Keratinocyte (primary cell): Measurements from ENCODE around the gene CUX1. TPM values are rescaled to one million over a fixed set of nuclear protein-coding genes. Genes with fewer than 3 reads are reported as not detected.

Experiments used
- DNase-seq: peaks from one replicate; pipeline ENCODE4 v3.0.0-alpha.2; 2011; ENCODE audit warnings: low read depth, missing footprints, low spot score
- FAIRE-seq: peaks from 2 replicates; lab custom pipeline; 2011; peaks lifted over from hg19 to GRCh38; lab: Jason Lieb, UNC
- H2AFZ ChIP-seq: 2 replicates; pipeline ENCODE4 v1.6.0; 2012; ENCODE audit warnings: low read length, control low read depth, inconsistent platforms; ENCODE audit not compliant: control insufficient read depth
- H3K27ac ChIP-seq: 2 replicates; pipeline ENCODE4 v1.5.1; 2011; ENCODE audit warnings: low read length; ENCODE audit not compliant: control insufficient read depth, insufficient read depth
- H3K27me3 ChIP-seq: 3 replicates; pipeline ENCODE4 v1.6.0; 2011; ENCODE audit warnings: low read length; ENCODE audit not compliant: control insufficient read depth, insufficient read depth; ENCODE audit errors: extremely low read depth
- H3K36me3 ChIP-seq, 2 experiments: 2 replicates in 1 of 2; 3 replicates in 1 of 2; pipeline ENCODE4 v1.5.1; 2011; ENCODE audit warnings: low read length in 2 of 2, mild to moderate bottlenecking in 1 of 2; ENCODE audit not compliant: control insufficient read depth in 2 of 2, insufficient read depth in 2 of 2; ENCODE audit errors: extremely low read depth in 1 of 2
- H3K4me1 ChIP-seq: 3 replicates; pipeline ENCODE4 v1.5.1; 2011; ENCODE audit warnings: low read length; ENCODE audit not compliant: control insufficient read depth, insufficient read depth; ENCODE audit errors: extremely low read depth
- H3K4me2 ChIP-seq: 3 replicates; pipeline ENCODE4 v1.6.0; 2011; ENCODE audit warnings: low read depth, low read length; ENCODE audit not compliant: control insufficient read depth, insufficient read depth; ENCODE audit errors: extremely low read depth
- H3K4me3 ChIP-seq, 3 experiments: fragments of 200-600 bp in 1 of 3; sonication (generic) in 1 of 3; 2 replicates in 2 of 3; 3 replicates in 1 of 3; pipeline ENCODE4 v1.5.1; 2011 to 2016; ENCODE audit warnings: low read length in 3 of 3, mild to moderate bottlenecking in 3 of 3, control low read depth in 2 of 3, inconsistent platforms in 1 of 3, low read depth in 1 of 3, mixed read lengths in 1 of 3, mixed run types in 1 of 3, moderate library complexity in 1 of 3; ENCODE audit not compliant: control insufficient read depth in 2 of 3, insufficient read depth in 2 of 3; ENCODE audit errors: extremely low read depth in 1 of 3
- H3K79me2 ChIP-seq: 2 replicates; pipeline ENCODE4 v1.6.0; 2012; ENCODE audit warnings: low read length; ENCODE audit not compliant: control insufficient read depth, insufficient read depth
- H3K9ac ChIP-seq: 3 replicates; pipeline ENCODE4 v1.6.0; 2011; ENCODE audit warnings: low read length; ENCODE audit not compliant: control insufficient read depth, insufficient read depth; ENCODE audit errors: extremely low read depth
- H3K9me1 ChIP-seq: 3 replicates; pipeline ENCODE4 v1.6.0; 2011; ENCODE audit warnings: low read length; ENCODE audit not compliant: control insufficient read depth, insufficient read depth; ENCODE audit errors: extremely low read depth
- H3K9me3 ChIP-seq: 2 replicates; pipeline ENCODE4 v1.5.1; 2012; ENCODE audit warnings: low read depth, low read length; ENCODE audit not compliant: control insufficient read depth
- H4K20me1 ChIP-seq: 3 replicates; pipeline ENCODE4 v1.6.0; 2011; ENCODE audit warnings: low read length; ENCODE audit not compliant: control insufficient read depth, insufficient read depth; ENCODE audit errors: extremely low read depth
- EZH2 ChIP-seq: IDR thresholded peaks from one replicate; pipeline ENCODE4 v1.6.1; 2012; ENCODE audit warnings: inconsistent platforms, mild to moderate bottlenecking, low read length, moderate library complexity
- dilution Hi-C: fragments of 300-500 bp; cut with MboI; formaldehyde crosslinking; loops from one replicate; pipeline ENCODE4 v1.7.0; 2020; ENCODE audit warnings: low sequenced_read_pairs; ENCODE audit not compliant: extremely low pct_ligation_motif_present
- polyA plus RNA-seq, 5 experiments: library from polyadenylated mRNA; depleted of rRNA in 3 of 5; stranded (reverse) in 3 of 5; stranded (forward) in 1 of 5; unstranded in 1 of 5; fragments of >200 nt; gene quantifications; 1 replicate in 1 of 5; 2 replicates in 3 of 5; 3 replicates in 1 of 5; pipeline versions ENCODE4 v1.2.1 to v1.2.3, GENCODE V29; 2011 to 2012; ENCODE audit warnings: missing spikeins in 2 of 5, low read depth in 1 of 5, low replicate concordance in 1 of 5
- TF ChIP-seq, protein P1 (sequence below), 3 experiments: IDR thresholded peaks in 1 of 3; conservative IDR thresholded peaks in 1 of 3; optimal IDR thresholded peaks in 1 of 3; 2 replicates in 2 of 3; 3 replicates in 1 of 3; pipeline versions ENCODE3 to v1.5.1; 2011; ENCODE audit warnings: low read length in 3 of 3, mild to moderate bottlenecking in 3 of 3, moderate library complexity in 2 of 3, control low read depth in 1 of 3, inconsistent platforms in 1 of 3; ENCODE audit not compliant: insufficient read depth in 2 of 3; ENCODE audit errors: extremely low read depth in 1 of 3

Gene CUX1
- polyA plus RNA-seq, 1 donor (not counting 4 experiments of a cell fraction or from before 2014, with no cell fraction given) = 18.3 TPM

DNA sequence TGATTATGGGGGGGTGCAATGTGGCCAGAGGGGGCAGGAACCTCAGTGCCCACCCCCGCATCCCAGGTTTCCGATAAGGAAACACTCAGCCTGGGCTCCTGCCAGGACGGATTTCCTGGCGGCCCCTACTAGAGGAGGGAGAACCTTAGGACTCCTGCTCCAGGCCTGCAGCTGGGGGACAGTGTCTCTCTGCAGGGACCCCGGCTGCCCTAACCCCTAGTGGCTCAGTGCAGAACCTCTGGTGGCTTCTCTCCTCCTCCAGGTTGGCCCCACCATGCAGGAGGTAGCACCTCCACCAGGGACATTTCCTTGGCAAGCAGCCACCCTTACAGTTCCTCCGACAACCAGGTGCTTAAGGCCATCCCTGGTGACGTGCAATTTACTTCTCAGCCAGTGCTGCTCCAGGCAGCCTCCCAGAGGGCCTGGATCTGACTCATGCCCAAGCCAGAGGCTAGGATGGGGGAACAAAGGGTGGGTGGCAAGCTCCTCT, 501.1 kb downstream of the CUX1 start:
- Histone ChIP-seq H2AFZ (no peak overlapping the region), H3K9me3 (no peaks in the 10 kb centered on the region), H4K20me1 (peaks cover 4% of the 10 kb centered on the region), H3K36me3 (no peaks in the 10 kb centered on the region), H3K79me2 (no peaks in the 10 kb centered on the region), H3K4me1 (peaks cover 6% of the 10 kb centered on the region), H3K4me3 (no peak overlapping the region), H3K27ac (no peak overlapping the region), H3K4me2 (no peak overlapping the region), H3K9ac (no peak overlapping the region), H3K27me3 (peaks cover 15% of the 10 kb centered on the region), H3K9me1 (no peaks in the 10 kb centered on the region)
- dilution Hi-C loops = no loop called here
- TF ChIP-seq, protein P1, sequence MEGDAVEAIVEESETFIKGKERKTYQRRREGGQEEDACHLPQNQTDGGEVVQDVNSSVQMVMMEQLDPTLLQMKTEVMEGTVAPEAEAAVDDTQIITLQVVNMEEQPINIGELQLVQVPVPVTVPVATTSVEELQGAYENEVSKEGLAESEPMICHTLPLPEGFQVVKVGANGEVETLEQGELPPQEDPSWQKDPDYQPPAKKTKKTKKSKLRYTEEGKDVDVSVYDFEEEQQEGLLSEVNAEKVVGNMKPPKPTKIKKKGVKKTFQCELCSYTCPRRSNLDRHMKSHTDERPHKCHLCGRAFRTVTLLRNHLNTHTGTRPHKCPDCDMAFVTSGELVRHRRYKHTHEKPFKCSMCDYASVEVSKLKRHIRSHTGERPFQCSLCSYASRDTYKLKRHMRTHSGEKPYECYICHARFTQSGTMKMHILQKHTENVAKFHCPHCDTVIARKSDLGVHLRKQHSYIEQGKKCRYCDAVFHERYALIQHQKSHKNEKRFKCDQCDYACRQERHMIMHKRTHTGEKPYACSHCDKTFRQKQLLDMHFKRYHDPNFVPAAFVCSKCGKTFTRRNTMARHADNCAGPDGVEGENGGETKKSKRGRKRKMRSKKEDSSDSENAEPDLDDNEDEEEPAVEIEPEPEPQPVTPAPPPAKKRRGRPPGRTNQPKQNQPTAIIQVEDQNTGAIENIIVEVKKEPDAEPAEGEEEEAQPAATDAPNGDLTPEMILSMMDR (optimal IDR thresholded peaks at IDR 0.05 in 1 of 3, IDR thresholded peaks at IDR 0.05 in 1 of 3, conservative IDR thresholded peaks at IDR 0.05 in 1 of 3; ENCODE audit: extremely low read depth in 1 of 3, insufficient read depth in 2 of 3, low read length in 3 of 3) = peak in 2 of 3 experiments; percentile 16 to 21
- no peak for TF ChIP-seq EZH2
- peak; percentile 34 for FAIRE-seq
- peak; percentile 56 for DNase-seq

DNA sequence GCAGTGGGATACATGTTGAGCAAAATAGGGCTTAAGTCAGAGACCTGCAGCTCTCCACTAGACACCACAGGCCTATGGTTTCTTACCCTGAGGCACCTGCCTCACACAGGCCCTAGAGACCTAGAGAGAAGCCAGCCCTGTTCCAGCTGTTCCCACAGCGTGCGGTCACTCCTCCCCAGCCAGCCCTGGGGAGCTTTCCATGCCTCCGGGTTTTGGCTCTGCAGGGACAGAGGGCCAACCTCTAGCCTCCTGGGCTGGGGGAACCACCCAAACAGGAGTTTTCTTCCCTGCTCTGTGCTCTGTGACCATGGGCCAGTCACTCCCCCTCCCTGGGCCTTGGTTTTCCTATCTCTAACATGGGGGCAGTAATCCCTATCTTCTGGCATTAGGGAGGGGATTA, 502.2 kb downstream of the CUX1 start:
- no peak overlapping the region for H2AFZ ChIP-seq
- H3K4me2 ChIP-seq = no peak overlapping the region
- peaks cover 4% of the 10 kb centered on the region for H4K20me1 ChIP-seq
- H3K9ac ChIP-seq = no peak overlapping the region
- TF ChIP-seq, protein P1 (optimal IDR thresholded peaks at IDR 0.05 in 1 of 3, IDR thresholded peaks at IDR 0.05 in 1 of 3, conservative IDR thresholded peaks at IDR 0.05 in 1 of 3; ENCODE audit: extremely low read depth in 1 of 3, insufficient read depth in 2 of 3, low read length in 3 of 3) = no peak
- TF ChIP-seq EZH2 = no peak
- H3K4me1 ChIP-seq = peaks cover 6% of the 10 kb centered on the region
- no peak overlapping the region for H3K4me3 ChIP-seq
- H3K27me3 ChIP-seq = peaks cover 15% of the 10 kb centered on the region
- no peaks in the 10 kb centered on the region for H3K9me1 ChIP-seq
- no peak for DNase-seq
- FAIRE-seq = no peak
- H3K9me3 ChIP-seq = no peaks in the 10 kb centered on the region
- dilution Hi-C loops = no loop called here
- H3K36me3 ChIP-seq = no peaks in the 10 kb centered on the region
- no peaks in the 10 kb centered on the region for H3K79me2 ChIP-seq
- no peak overlapping the region for H3K27ac ChIP-seq
